ENCODE data around the gene ADO.
"Not testable (repeated sequence)": the region's sequence is repeated elsewhere in the genome, so short reads cannot be mapped to it uniquely, and the experiment has no call there.

Gene ADO

GRCh38 chr10:62804356-62805230 lies at the start of gene ADO:
Gene ADO, plus strand, starts transcription at chr10:62804720. Its CDS starts 340 bp downstream, at chr10:62805060.
- DNase-seq (ENCODE audit: low spot score) = peak; percentile 76

- DNase-seq (ENCODE audit: low spot score) = no peak
Observed at GRCh38 chr10:62754963-62755362, 49.6 kb upstream of the ADO start.

GRCh38 chr10:62755662-62756653 lies 48.6 kb upstream of the ADO start:
- DNase-seq (ENCODE audit: low spot score) = peak; percentile 13

- DNase-seq (ENCODE audit: low spot score) = no peak
Observed at GRCh38 chr10:62759599-62760175, 44.8 kb upstream of the ADO start.

GRCh38 chr10:62760401-62760800 lies 44.1 kb upstream of the ADO start:
- no peak for DNase-seq (ENCODE audit: low spot score)

GRCh38 chr10:62761115-62761514 lies 43.4 kb upstream of the ADO start:
- DNase-seq (ENCODE audit: low spot score) = peak; percentile 21

- no peak for DNase-seq (ENCODE audit: low spot score)
Observed at GRCh38 chr10:62763155-62763554, 41.4 kb upstream of the ADO start.

GRCh38 chr10:62764011-62764410 lies 40.5 kb upstream of the ADO start:
- no peak for DNase-seq (ENCODE audit: low spot score)

- DNase-seq (ENCODE audit: low spot score) = no peak
Observed at GRCh38 chr10:62765726-62766125, 38.8 kb upstream of the ADO start.

GRCh38 chr10:62766386-62766785 lies 38.1 kb upstream of the ADO start:
- no peak for DNase-seq (ENCODE audit: low spot score)

GRCh38 chr10:62769574-62770242 lies 34.8 kb upstream of the ADO start:
- no peak for DNase-seq (ENCODE audit: low spot score)

- no peak for DNase-seq (ENCODE audit: low spot score)
Observed at GRCh38 chr10:62772186-62772974, 32.1 kb upstream of the ADO start.

- DNase-seq (ENCODE audit: low spot score) = no peak
Observed at GRCh38 chr10:62778125-62778524, 26.4 kb upstream of the ADO start.

GRCh38 chr10:62779487-62780248 lies 24.9 kb upstream of the ADO start:
- peak; percentile 90 for DNase-seq (ENCODE audit: low spot score)

GRCh38 chr10:62784537-62784936 lies 20.0 kb upstream of the ADO start:
- not testable (repeated sequence) for DNase-seq (ENCODE audit: low spot score)

- DNase-seq (ENCODE audit: low spot score) = not testable (repeated sequence)
Observed at GRCh38 chr10:62788285-62788684, 16.2 kb upstream of the ADO start.

- DNase-seq (ENCODE audit: low spot score) = no peak
Observed at GRCh38 chr10:62788861-62789467, 15.6 kb upstream of the ADO start.

- no peak for DNase-seq (ENCODE audit: low spot score)
Observed at GRCh38 chr10:62790019-62790555, 14.4 kb upstream of the ADO start.

GRCh38 chr10:62790571-62790970 lies 13.9 kb upstream of the ADO start:
- DNase-seq (ENCODE audit: low spot score) = no peak

Measured in CD4-positive, alpha-beta T cell treated with Interleukin-15 for 4 hours (primary cell).